ENCODE data around the gene ZC3H7A.

The ZC3H7A gene

GRCh38 chr16:11774065-11774626, 22.9 kb downstream of the ZC3H7A start:
- DNase-seq (ENCODE audit: low read depth) = no peak

GRCh38 chr16:11768849-11769248, 28.2 kb downstream of the ZC3H7A start:
- no peak for DNase-seq (ENCODE audit: low read depth)

- DNase-seq (ENCODE audit: low read depth) = no peak
These were observed 34.6 kb downstream of the ZC3H7A start for GRCh38 chr16:11762431-11762830.

- no peak for DNase-seq (ENCODE audit: low read depth)
These were observed 37.1 kb downstream of the ZC3H7A start for GRCh38 chr16:11759997-11760396.

- no peak for DNase-seq (ENCODE audit: low read depth)
These were observed 37.8 kb downstream of the ZC3H7A start for GRCh38 chr16:11759163-11759834.

GRCh38 chr16:11757671-11758545, 39.1 kb downstream of the ZC3H7A start:
- DNase-seq (ENCODE audit: low read depth) = no peak

- no peak for DNase-seq (ENCODE audit: low read depth)
These were observed 40.8 kb downstream of the ZC3H7A start for GRCh38 chr16:11756248-11756647.

GRCh38 chr16:11755022-11755760, 41.9 kb downstream of the ZC3H7A start:
- no peak for DNase-seq (ENCODE audit: low read depth)

- DNase-seq (ENCODE audit: low read depth) = no peak
These were observed 44.2 kb downstream of the ZC3H7A start for GRCh38 chr16:11752856-11753255.

GRCh38 chr16:11750056-11750455, 47.0 kb downstream of the ZC3H7A start:
- no peak for DNase-seq (ENCODE audit: low read depth)

- DNase-seq (ENCODE audit: low read depth) = no peak
These were observed 48.4 kb downstream of the ZC3H7A start for GRCh38 chr16:11748404-11749254.

- DNase-seq (ENCODE audit: low read depth) = no peak
These were observed 49.1 kb downstream of the ZC3H7A start for GRCh38 chr16:11747949-11748403.

GRCh38 chr16:11744075-11744470, 53.0 kb downstream of the ZC3H7A start:
- DNase-seq (ENCODE audit: low read depth) = no peak

GRCh38 chr16:11743308-11744074, 53.6 kb downstream of the ZC3H7A start:
- no peak for DNase-seq (ENCODE audit: low read depth)

GRCh38 chr16:11742536-11743307, 54.3 kb downstream of the ZC3H7A start, which contains the start of gene TXNDC11:
TSS of gene TXNDC11 (minus strand) at chr16:11742857. CDS start at chr16:11742730, 127 bp downstream.
- peak; percentile 98 for DNase-seq (ENCODE audit: low read depth)

GRCh38 chr16:11742093-11742535, 54.9 kb downstream of the ZC3H7A start:
- peak; percentile 13 for DNase-seq (ENCODE audit: low read depth)

- no peak for DNase-seq (ENCODE audit: low read depth)
These were observed 56.5 kb downstream of the ZC3H7A start for GRCh38 chr16:11740567-11740966.

GRCh38 chr16:11738742-11739544, 58.1 kb downstream of the ZC3H7A start:
- no peak for DNase-seq (ENCODE audit: low read depth)

GRCh38 chr16:11737713-11738112, 59.3 kb downstream of the ZC3H7A start:
- no peak for DNase-seq (ENCODE audit: low read depth)

Data from stimulated activated CD4-positive, alpha-beta T cell treated with anti-CD3 and anti-CD28 coated beads, Interleukin-2, amount 100 ng/mL, for 4 hours (primary cell).